Measurements from ENCODE around the gene AVPR2. TPM values are rescaled to one million over a fixed set of nuclear protein-coding genes. Genes with fewer than 3 reads are reported as not detected.

The AVPR2 gene
- total RNA-seq, 1 donor from 2014 or later = 0.77 TPM

GRCh38 chrX:153927922-153928760, 23.7 kb downstream of the AVPR2 start:
- no peaks in the 10 kb centered on the region for H3K9me3 Mint-ChIP-seq (ENCODE audit: unreplicated experiment)
- peak; percentile 86 for DNase-seq (ENCODE audit: low spot score)
- peaks cover 11% of the 10 kb centered on the region for H3K36me3 Mint-ChIP-seq (ENCODE audit: low read depth, unreplicated experiment)
- H3K4me3 Mint-ChIP-seq (ENCODE audit: unreplicated experiment) = peak overlapping the region; percentile 78
- H3K4me1 Mint-ChIP-seq (ENCODE audit: unreplicated experiment) = peaks cover 10% of the 10 kb centered on the region
- peaks cover 6% of the 10 kb centered on the region for H3K27me3 Mint-ChIP-seq (ENCODE audit: unreplicated experiment)
- TF ChIP-seq CTCF (IDR thresholded peaks at IDR 0.05; ENCODE audit: unreplicated experiment) = no peak
- H3K27ac Mint-ChIP-seq (ENCODE audit: unreplicated experiment) = peak overlapping the region; percentile 80

GRCh38 chrX:153928846-153929245, 24.4 kb downstream of the AVPR2 start:
- H3K4me3 Mint-ChIP-seq (ENCODE audit: unreplicated experiment) = no peak overlapping the region
- DNase-seq (ENCODE audit: low spot score) = no peak
- peak overlapping the region; percentile 67 for H3K27ac Mint-ChIP-seq (ENCODE audit: unreplicated experiment)
- peaks cover 6% of the 10 kb centered on the region for H3K27me3 Mint-ChIP-seq (ENCODE audit: unreplicated experiment)
- TF ChIP-seq CTCF (IDR thresholded peaks at IDR 0.05; ENCODE audit: unreplicated experiment) = no peak
- H3K9me3 Mint-ChIP-seq (ENCODE audit: unreplicated experiment) = no peaks in the 10 kb centered on the region
- peaks cover 11% of the 10 kb centered on the region for H3K36me3 Mint-ChIP-seq (ENCODE audit: low read depth, unreplicated experiment)
- H3K4me1 Mint-ChIP-seq (ENCODE audit: unreplicated experiment) = peaks cover 10% of the 10 kb centered on the region

GRCh38 chrX:153929576-153929975, 25.1 kb downstream of the AVPR2 start:
- Mint-ChIP-seq H3K9me3 (ENCODE audit: unreplicated experiment) (no peaks in the 10 kb centered on the region), H3K27me3 (ENCODE audit: unreplicated experiment) (peaks cover 7% of the 10 kb centered on the region), H3K36me3 (ENCODE audit: low read depth, unreplicated experiment) (peaks cover 11% of the 10 kb centered on the region), H3K4me1 (ENCODE audit: unreplicated experiment) (peaks cover 6% of the 10 kb centered on the region), H3K4me3 (ENCODE audit: unreplicated experiment) (no peak overlapping the region), H3K27ac (ENCODE audit: unreplicated experiment) (no peak overlapping the region)
- no peak for DNase-seq (ENCODE audit: low spot score)
- TF ChIP-seq CTCF (IDR thresholded peaks at IDR 0.05; ENCODE audit: unreplicated experiment) = no peak

GRCh38 chrX:153930011-153930910, 25.8 kb downstream of the AVPR2 start:
- H3K4me3 Mint-ChIP-seq (ENCODE audit: unreplicated experiment) = no peak overlapping the region
- peaks cover 7% of the 10 kb centered on the region for H3K27me3 Mint-ChIP-seq (ENCODE audit: unreplicated experiment)

More at GRCh38 chrX:153930011-153930910, 25.8 kb downstream of the AVPR2 start:
- no peak overlapping the region for H3K27ac Mint-ChIP-seq (ENCODE audit: unreplicated experiment)
- DNase-seq (ENCODE audit: low spot score) = no peak
- no peaks in the 10 kb centered on the region for H3K9me3 Mint-ChIP-seq (ENCODE audit: unreplicated experiment)
- H3K4me1 Mint-ChIP-seq (ENCODE audit: unreplicated experiment) = peaks cover 3% of the 10 kb centered on the region
- TF ChIP-seq CTCF (IDR thresholded peaks at IDR 0.05; ENCODE audit: unreplicated experiment) = no peak
- peaks cover 11% of the 10 kb centered on the region for H3K36me3 Mint-ChIP-seq (ENCODE audit: low read depth, unreplicated experiment)

All from endothelial cell (in vitro differentiated cells).